ENCODE data around the gene CHEK2. TPM values are rescaled to one million over a fixed set of nuclear protein-coding genes. Genes with fewer than 3 reads are reported as not detected.

Gene CHEK2
- total and polyA plus RNA-seq, 2 donors = 8.8 to 15.6 TPM

DNA sequence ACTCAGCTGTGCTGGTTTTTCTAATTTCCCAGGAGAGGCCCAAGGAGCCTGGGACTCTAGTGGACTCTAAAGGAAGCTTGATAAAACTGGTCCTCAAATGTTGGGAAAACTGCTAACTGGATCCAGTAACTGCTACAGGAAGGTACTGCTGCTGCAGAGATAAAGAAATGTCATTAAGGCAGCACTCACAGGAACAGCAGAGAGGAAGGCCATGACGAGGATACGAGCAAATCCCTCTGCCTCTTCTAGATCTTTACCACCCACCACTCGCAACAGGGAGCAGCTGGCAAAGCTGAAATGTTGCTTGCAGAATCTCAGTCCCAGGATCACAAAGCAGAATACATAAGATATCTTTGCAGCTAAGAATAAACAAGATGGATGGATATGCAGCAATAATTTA lies 85.4 kb downstream of the CHEK2 start:
- Histone ChIP-seq H3K36me3 (ENCODE audit: insufficient read depth) (no peaks in the 10 kb centered on the region), H3K27ac (ENCODE audit: low read depth) (no peak overlapping the region), H3K4me1 (ENCODE audit: insufficient read depth) (no peaks in the 10 kb centered on the region), H3K4me3 (ENCODE audit: low read depth, low read length) (no peak overlapping the region)
- WGBS = 60% methylated on average over 3 of the region's 3 CpGs
- DNase-seq (ENCODE audit: extremely low spot score) = no peak

GRCh38 chr22:28650463-28650862 lies 91.2 kb downstream of the CHEK2 start:
- DNase-seq (ENCODE audit: extremely low spot score) = no peak
- no peak overlapping the region for H3K27ac ChIP-seq (ENCODE audit: low read depth)
- H3K4me3 ChIP-seq (ENCODE audit: low read depth, low read length) = no peak overlapping the region

GRCh38 chr22:28648792-28649191 lies 92.8 kb downstream of the CHEK2 start:
- H3K4me1 ChIP-seq (ENCODE audit: insufficient read depth) = no peaks in the 10 kb centered on the region
- H3K27ac ChIP-seq (ENCODE audit: low read depth) = no peak overlapping the region
- no peaks in the 10 kb centered on the region for H3K36me3 ChIP-seq (ENCODE audit: insufficient read depth)
- no peak overlapping the region for H3K4me3 ChIP-seq (ENCODE audit: low read depth, low read length)
- 98% methylated on average over 4 of the region's 4 CpGs for WGBS
- no peak for DNase-seq (ENCODE audit: extremely low spot score)

More at GRCh38 chr22:28650463-28650862, 91.2 kb downstream of the CHEK2 start:
- Histone ChIP-seq H3K36me3 (ENCODE audit: insufficient read depth) (no peaks in the 10 kb centered on the region), H3K4me1 (ENCODE audit: insufficient read depth) (no peaks in the 10 kb centered on the region)

DNA sequence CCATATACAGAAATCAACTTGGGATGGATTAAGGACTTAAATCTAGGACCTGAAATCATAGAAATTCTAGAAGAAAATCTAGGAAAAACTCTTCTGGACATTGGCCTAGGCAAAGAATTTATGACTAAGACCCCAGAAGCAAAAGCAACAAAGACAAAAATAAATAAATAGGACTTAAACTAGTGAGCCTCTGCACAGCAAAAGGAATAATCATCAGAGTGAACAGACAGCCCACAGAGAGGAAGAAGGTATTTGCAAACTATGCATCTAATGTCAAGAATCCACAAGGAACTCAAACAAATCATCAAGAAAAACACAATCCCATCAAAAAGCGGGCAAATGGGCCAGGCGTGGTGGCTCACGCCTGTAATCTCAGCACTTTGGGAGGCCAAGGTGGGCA lies 94.4 kb downstream of the CHEK2 start:
- no peak for DNase-seq (ENCODE audit: extremely low spot score)
- 98% methylated on average over 3 of the region's 3 CpGs for WGBS

DNA sequence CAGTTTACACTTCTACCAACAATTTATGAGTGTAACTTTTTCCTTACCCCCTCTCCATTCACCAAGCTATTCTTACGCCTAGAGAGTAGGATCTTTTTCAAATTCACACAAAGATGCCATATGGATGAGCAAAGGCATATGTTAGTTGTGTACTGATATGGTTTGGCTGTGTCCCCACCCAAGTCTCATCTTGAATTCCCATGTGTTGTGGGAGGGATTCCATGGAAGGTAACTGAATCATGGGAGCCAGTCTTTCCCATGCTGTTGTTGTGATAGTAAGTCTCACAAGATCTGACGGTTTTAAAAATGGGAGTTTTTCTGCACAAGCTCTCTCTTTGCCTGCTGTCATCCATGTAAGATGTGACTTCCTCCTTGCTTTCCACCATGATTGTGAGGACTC lies 102.3 kb downstream of the CHEK2 start:
- no peak overlapping the region for H3K27ac ChIP-seq (ENCODE audit: low read depth)
- 95% methylated on average over 2 of the region's 2 CpGs for WGBS

More for the DNA sequence above, 94.4 kb downstream of the CHEK2 start:
- Histone ChIP-seq H3K27ac (ENCODE audit: low read depth) (no peak overlapping the region), H3K4me3 (ENCODE audit: low read depth, low read length) (no peak overlapping the region), H3K4me1 (ENCODE audit: insufficient read depth) (no peaks in the 10 kb centered on the region), H3K36me3 (ENCODE audit: insufficient read depth) (no peaks in the 10 kb centered on the region)

More for the DNA sequence above, 102.3 kb downstream of the CHEK2 start:
- no peak for DNase-seq (ENCODE audit: extremely low spot score)
- Histone ChIP-seq H3K4me1 (ENCODE audit: insufficient read depth) (no peaks in the 10 kb centered on the region), H3K4me3 (ENCODE audit: low read depth, low read length) (no peak overlapping the region), H3K36me3 (ENCODE audit: insufficient read depth) (no peaks in the 10 kb centered on the region)

Small RNA genes lying within 50 kb of the gene (small RNA-seq; reads per million reads assigned to genes)
- gene RN7SL162P = not detected

Other genes starting within 250 kb of the CHEK2 start
- gene TTC28, start 62.0 kb downstream of the CHEK2 start, total RNA-seq = 81.9 TPM
- 15.9 TPM for gene TTC28, start 62.0 kb downstream of the CHEK2 start, polyA plus RNA-seq
- gene HSCB, start 219 bp upstream of the CHEK2 start, total RNA-seq = 13.2 TPM
- 20.7 TPM for gene HSCB, start 219 bp upstream of the CHEK2 start, polyA plus RNA-seq
- 33.0 TPM for gene CCDC117, start 30.9 kb upstream of the CHEK2 start, total RNA-seq
- gene CCDC117, start 30.9 kb upstream of the CHEK2 start, polyA plus RNA-seq = 13.5 TPM
- 168 TPM for gene XBP1, start 58.7 kb upstream of the CHEK2 start, total RNA-seq
- gene XBP1, start 58.7 kb upstream of the CHEK2 start, polyA plus RNA-seq = 68.1 TPM
- gene ZNRF3, start 141.8 kb upstream of the CHEK2 start, total RNA-seq = 7.4 TPM
- gene ZNRF3, start 141.8 kb upstream of the CHEK2 start, polyA plus RNA-seq = 8.7 TPM